Measurements from ENCODE around the gene ZNF587B.
"Not testable (repeated sequence)": the region's sequence is repeated elsewhere in the genome, so short reads cannot be mapped to it uniquely, and the experiment has no call there.

The ZNF587B gene

GRCh38 chr19:57830071-57830602 is at the start of gene ZNF587B:
Gene ZNF587B, plus strand, starts transcription at chr19:57830299. Its CDS starts 230 bp downstream, at chr19:57830529.
- DNase-seq = peak; percentile 97

GRCh38 chr19:57786286-57786685 is 43.8 kb upstream of the ZNF587B start:
- DNase-seq = no peak

- no peak for DNase-seq
Observed at GRCh38 chr19:57786906-57787305, 43.2 kb upstream of the ZNF587B start.

- DNase-seq = no peak
Observed at GRCh38 chr19:57788114-57788692, 41.9 kb upstream of the ZNF587B start.

GRCh38 chr19:57789288-57789687 is 40.8 kb upstream of the ZNF587B start:
- DNase-seq = no peak

GRCh38 chr19:57796580-57796979 is 33.5 kb upstream of the ZNF587B start:
- DNase-seq = peak; percentile 15

GRCh38 chr19:57800696-57801095 is 29.4 kb upstream of the ZNF587B start:
- DNase-seq = peak; percentile 47

GRCh38 chr19:57802269-57802668 is 27.8 kb upstream of the ZNF587B start:
- DNase-seq = peak; percentile 43

GRCh38 chr19:57803265-57803593 is 26.9 kb upstream of the ZNF587B start:
- no peak for DNase-seq

- peak; percentile 96 for DNase-seq
Observed at GRCh38 chr19:57803594-57804325, 26.3 kb upstream of the ZNF587B start.

- DNase-seq = no peak
Observed at GRCh38 chr19:57807541-57807940, 22.6 kb upstream of the ZNF587B start.

GRCh38 chr19:57810410-57811295 is 19.4 kb upstream of the ZNF587B start:
- peak; percentile 64 for DNase-seq

- no peak for DNase-seq
Observed at GRCh38 chr19:57812226-57812625, 17.9 kb upstream of the ZNF587B start.

GRCh38 chr19:57812975-57813820 is 16.9 kb upstream of the ZNF587B start:
- DNase-seq = not testable (repeated sequence)

- DNase-seq = peak; percentile 89
Observed at GRCh38 chr19:57813919-57814504, 16.1 kb upstream of the ZNF587B start.

GRCh38 chr19:57814505-57815246 is 15.4 kb upstream of the ZNF587B start, which contains the start of gene ZNF552:
Gene ZNF552, minus strand, starts transcription at chr19:57814913. Its CDS starts 170 bp downstream, at chr19:57814743.
- peak; percentile 95 for DNase-seq

GRCh38 chr19:57815247-57816075 is 14.6 kb upstream of the ZNF587B start:
- DNase-seq = peak; percentile 73

- DNase-seq = no peak
Observed at GRCh38 chr19:57816652-57817051, 13.4 kb upstream of the ZNF587B start.

- DNase-seq = no peak
Observed at GRCh38 chr19:57817976-57818375, 12.1 kb upstream of the ZNF587B start.

- DNase-seq = no peak
Observed at GRCh38 chr19:57818378-57818777, 11.7 kb upstream of the ZNF587B start.

All from islet precursor cell (in vitro differentiated cells).